ENCODE measurements around the gene UTRN.

Gene UTRN

GRCh38 chr6:144284783-144285547 lies at the start of gene UTRN:
Gene UTRN, plus strand, starts transcription at chr6:144285335. Its CDS starts 6,494 bp downstream, at chr6:144291829.
- DNase-seq = peak; percentile 11

- no peak for DNase-seq
Measured at GRCh38 chr6:144244688-144245087, 40.4 kb upstream of the UTRN start.

GRCh38 chr6:144246988-144247387 lies 38.1 kb upstream of the UTRN start:
- no peak for DNase-seq

- no peak for DNase-seq
Measured at GRCh38 chr6:144248003-144248402, 37.1 kb upstream of the UTRN start.

- DNase-seq = no peak
Measured at GRCh38 chr6:144248476-144249301, 36.4 kb upstream of the UTRN start.

- DNase-seq = no peak
Measured at GRCh38 chr6:144250276-144250675, 34.9 kb upstream of the UTRN start.

GRCh38 chr6:144252259-144252658 lies 32.9 kb upstream of the UTRN start:
- DNase-seq = no peak

GRCh38 chr6:144259986-144260385 lies 25.1 kb upstream of the UTRN start:
- DNase-seq = no peak

GRCh38 chr6:144262470-144263369 lies 22.4 kb upstream of the UTRN start:
- DNase-seq = no peak

GRCh38 chr6:144263786-144264185 lies 21.3 kb upstream of the UTRN start:
- no peak for DNase-seq

- DNase-seq = no peak
Measured at GRCh38 chr6:144264270-144265060, 20.7 kb upstream of the UTRN start.

- no peak for DNase-seq
Measured at GRCh38 chr6:144265061-144265357, 20.1 kb upstream of the UTRN start.

- DNase-seq = no peak
Measured at GRCh38 chr6:144265390-144265789, 19.7 kb upstream of the UTRN start.

- DNase-seq = no peak
Measured at GRCh38 chr6:144266091-144266649, 19.0 kb upstream of the UTRN start.

GRCh38 chr6:144268794-144269349 lies 16.3 kb upstream of the UTRN start:
- no peak for DNase-seq

- DNase-seq = no peak
Measured at GRCh38 chr6:144277174-144277573, 8.0 kb upstream of the UTRN start.

- no peak for DNase-seq
Measured at GRCh38 chr6:144277605-144278227, 7.4 kb upstream of the UTRN start.

GRCh38 chr6:144278659-144279314 lies 6.3 kb upstream of the UTRN start:
- DNase-seq = no peak

- no peak for DNase-seq
Measured at GRCh38 chr6:144279484-144280150, 5.5 kb upstream of the UTRN start.
